GM18951 (cell line): Measurements from ENCODE around the gene CTTN.
A peak's percentile ranks its signal among the peaks of the same experiment; 100 is the strongest.

Experiments
- POLR2A ChIP-seq: IDR thresholded peaks from 4 replicates; pipeline ENCODE4 v1.6.1; 2011; ENCODE audit warnings: mild to moderate bottlenecking; ENCODE audit not compliant: insufficient read length, insufficient read depth; ENCODE audit errors: extremely low read depth
- in situ Hi-C: fragments of 300-500 bp; cut with MboI; formaldehyde crosslinking; loops from one replicate; pipeline ENCODE4 v1.12.0; 2022; ENCODE audit warnings: low sequenced_read_pairs, mixed read lengths, inconsistent platforms; ENCODE audit not compliant: unreplicated experiment

CTTN gene

GRCh38 chr11:70397983-70398833 is at the start of gene CTTN:
Gene CTTN (plus strand): TSS chr11:70398529. CDS start chr11:70407298, 8,769 bp downstream.
- in situ Hi-C loops = no loop called here
- peak; percentile 41 for TF ChIP-seq POLR2A

GRCh38 chr11:70348608-70349007 is 49.7 kb upstream of the CTTN start:
- in situ Hi-C loops = no loop called here
- no peak for TF ChIP-seq POLR2A

- in situ Hi-C loops = no loop called here
- no peak for TF ChIP-seq POLR2A
Observed at GRCh38 chr11:70351646-70352045, 46.7 kb upstream of the CTTN start.

GRCh38 chr11:70352100-70352499 is 46.2 kb upstream of the CTTN start:
- in situ Hi-C loops = no loop called here
- no peak for TF ChIP-seq POLR2A

GRCh38 chr11:70352601-70353000 is 45.7 kb upstream of the CTTN start:
- no peak for TF ChIP-seq POLR2A

GRCh38 chr11:70353329-70353728 is 45.0 kb upstream of the CTTN start:
- no peak for TF ChIP-seq POLR2A
- in situ Hi-C loops = no loop called here

More at GRCh38 chr11:70352601-70353000, 45.7 kb upstream of the CTTN start:
- in situ Hi-C loops = no loop called here

- TF ChIP-seq POLR2A = no peak
- in situ Hi-C loops = no loop called here
Observed at GRCh38 chr11:70353900-70354568, 44.3 kb upstream of the CTTN start.

GRCh38 chr11:70354629-70355028 is 43.7 kb upstream of the CTTN start:
- in situ Hi-C loops = no loop called here
- no peak for TF ChIP-seq POLR2A

GRCh38 chr11:70358753-70359152 is 39.6 kb upstream of the CTTN start:
- in situ Hi-C loops = no loop called here
- TF ChIP-seq POLR2A = no peak

- TF ChIP-seq POLR2A = no peak
- in situ Hi-C loops = no loop called here
Observed at GRCh38 chr11:70359451-70360205, 38.7 kb upstream of the CTTN start.

- in situ Hi-C loops = no loop called here
- no peak for TF ChIP-seq POLR2A
Observed at GRCh38 chr11:70360211-70360610, 38.1 kb upstream of the CTTN start.

GRCh38 chr11:70364178-70364577 is 34.2 kb upstream of the CTTN start:
- in situ Hi-C loops = no loop called here
- TF ChIP-seq POLR2A = no peak
